H1 (cell line): Measurements from ENCODE around the gene ETV7. TPM values are rescaled to one million over a fixed set of nuclear protein-coding genes. Genes with fewer than 3 reads are reported as not detected.

Source experiments
- CHD1 ChIP-seq: IDR thresholded peaks from 2 replicates; pipeline ENCODE4 v1.6.1; 2012; ENCODE audit warnings: low read depth, low read length, improper control_type of control experiment
- EGR1 ChIP-seq: IDR thresholded peaks from 2 replicates; pipeline ENCODE4 v1.6.1; 2011; ENCODE audit warnings: low read depth, low read length, borderline replicate concordance
- FOSL1 ChIP-seq: IDR thresholded peaks from 2 replicates; pipeline ENCODE4 v1.6.1; 2011; ENCODE audit warnings: mild to moderate bottlenecking, low read depth, low read length, moderate library complexity; ENCODE audit not compliant: insufficient read depth
- PHF8 ChIP-seq: fragments of 200-600 bp; sonication (generic); conservative IDR thresholded peaks from 2 replicates; pipeline ENCODE4 v1.7.1; 2012; ENCODE audit warnings: low read depth, mild to moderate bottlenecking, inconsistent platforms, low read length, moderate library complexity
- RAD21 ChIP-seq, 2 experiments: IDR thresholded peaks in 1 of 2; conservative IDR thresholded peaks in 1 of 2; 2 replicates each; pipeline ENCODE4 v1.6.1; 2011; ENCODE audit warnings: low read depth in 2 of 2, low read length in 2 of 2, improper control_type of control experiment in 1 of 2, inconsistent platforms in 1 of 2, mild to moderate bottlenecking in 1 of 2, moderate library complexity in 1 of 2
- RXRA ChIP-seq: IDR thresholded peaks from 2 replicates; pipeline ENCODE4 v1.6.1; 2011; ENCODE audit warnings: low read depth, mild to moderate bottlenecking, low read length, moderate library complexity; ENCODE audit not compliant: insufficient read depth
- TCF12 ChIP-seq: IDR thresholded peaks from 2 replicates; pipeline ENCODE4 v1.6.1; 2011; ENCODE audit warnings: low read depth, mild to moderate bottlenecking, low read length
- polyA plus RNA-seq, 7 experiments: library from polyadenylated mRNA; depleted of rRNA in 3 of 7; stranded (reverse) in 5 of 7; unstranded in 2 of 7; fragments of >200 nt in 5 of 7; fragments of 200-250 nt in 2 of 7; gene quantifications; 1 replicate in 5 of 7; 2 replicates in 1 of 7; 4 replicates in 1 of 7; pipeline versions ENCODE4 v1.2.1 to v1.2.3, GENCODE V29; 2011 to 2013; ENCODE audit warnings: missing spikeins in 2 of 7, mixed read lengths in 2 of 7
- total RNA-seq: library from RNA; stranded (reverse); fragmentation: NEBNext Ultra II Directional; extraction: Animal tissue kit (Norgen Biotek cat#: 25700); gene quantifications from 2 replicates; pipeline ENCODE4 v1.2.1, GENCODE V29; 2021

ETV7 gene
- total and polyA plus RNA-seq, 2 of the 8 experiments (the other 6 are each of a cell fraction or from before 2014, with no cell fraction given), result 0.54 to 2.4 TPM

- TF ChIP-seq RXRA (no peak), RAD21 (IDR thresholded peaks at IDR 0.05 in 1 of 2, conservative IDR thresholded peaks at IDR 0.05 in 1 of 2; ENCODE audit: low read depth in 2 of 2, low read length in 2 of 2) (no peak), FOSL1 (no peak), CHD1 (no peak), PHF8 (no peak), EGR1 (no peak), TCF12 (no peak)
Observed at GRCh38 chr6:36381502-36382389, 5.7 kb downstream of the ETV7 start (continued).
